HCT116 (cell line): Measurements from ENCODE around the gene SERPINA10. TPM values are rescaled to one million over a fixed set of nuclear protein-coding genes. Genes with fewer than 3 reads are reported as not detected.

Experiments
- ATAC-seq: fragments of 200-7000 bp; cut with Tn5 transposase; 2 replicates; pipeline ENCODE4 v1.9.1; 2020; ENCODE audit warnings: mild to moderate bottlenecking, moderate library complexity
- BruUV-seq: library from RNA; stranded (reverse); fragments of 400-500 nt; replicated peaks from 2 replicates; lab custom pipeline; 2021; lab: Mats Ljungman, UMichigan
- CTCF ChIA-PET: fragments of 300-600 bp; sonication (Branson Sonifier 250); formaldehyde crosslinking; loops from one replicate; lab custom pipeline; 2021; ENCODE audit warnings: antibody characterized with exemption; lab: Charles Lee
- POLR2A ChIA-PET: fragments of 300-600, 350-600 bp; sonication (Branson Sonifier 250); formaldehyde crosslinking; loops from one replicate; lab custom pipeline; 2021; ENCODE audit warnings: antibody characterized with exemption; lab: Charles Lee
- RAD21 ChIA-PET, 2 experiments: fragments of 300-600 bp; sonication (Branson Sonifier 250); formaldehyde crosslinking; loops; one replicate each; lab custom pipeline; 2023; ENCODE audit warnings: low total read pairs in 2 of 2; ENCODE audit not compliant: uncharacterized antibody in 2 of 2, unreplicated experiment in 2 of 2, low non-redundant PET in 1 of 2; lab: Charles Lee
- DNase-seq: peaks from one replicate; pipeline ENCODE4 v3.0.0-alpha.2; 2010; ENCODE audit warnings: low read depth, low spot score
- H2AFZ ChIP-seq: fragments of 200-600 bp; shearing (Covaris generic), sonication (generic); 2 replicates; pipeline ENCODE4 v1.6.1; 2017; ENCODE audit warnings: low read depth, mixed run types, mixed read lengths, antibody characterized with exemption, low read length; ENCODE audit not compliant: poor library complexity, severe bottlenecking
- H3K27ac ChIP-seq: 2 replicates; pipeline ENCODE4 v1.5.1; 2012; ENCODE audit warnings: low read depth, low read length
- H3K27me3 ChIP-seq: fragments of 200-600 bp; sonication (generic); 2 replicates; pipeline ENCODE4 v1.6.1; 2016; ENCODE audit warnings: mixed run types, low read length, mixed read lengths; ENCODE audit not compliant: insufficient read depth
- H3K36me3 ChIP-seq, 2 experiments: fragments of 200-500 bp in 1 of 2; fragments of 200-600 bp in 1 of 2; sonication (Bioruptor generic) in 1 of 2; sonication (generic) in 1 of 2; 2 replicates each; pipeline versions ENCODE4 v1.5.1 to v1.6.1; 2014 to 2016; ENCODE audit warnings: low read length in 2 of 2, inconsistent platforms in 1 of 2, mixed read lengths in 1 of 2, mixed run types in 1 of 2; ENCODE audit not compliant: insufficient read depth in 2 of 2, control insufficient read depth in 1 of 2
- H3K4me1 ChIP-seq, 2 experiments: fragments of 200-600 bp in 1 of 2; sonication (generic) in 1 of 2; 2 replicates each; pipeline versions ENCODE4 v1.5.1 to v1.6.1; 2012 to 2017; ENCODE audit warnings: low read length in 2 of 2, inconsistent platforms in 1 of 2, mild to moderate bottlenecking in 1 of 2, mixed read lengths in 1 of 2, mixed run types in 1 of 2, moderate library complexity in 1 of 2; ENCODE audit not compliant: insufficient read depth in 2 of 2, control insufficient read depth in 1 of 2
- H3K4me2 ChIP-seq: fragments of 200-600 bp; sonication (generic); 2 replicates; pipeline ENCODE4 v1.6.1; 2017; ENCODE audit warnings: mixed run types, low read length, mixed read lengths
- H3K4me3 ChIP-seq, 2 experiments: fragments of 200-600 bp in 1 of 2; sonication (generic) in 1 of 2; replicated peaks in 1 of 2; 2 replicates each; pipeline ENCODE4 v1.5.1; 2011 to 2016; ENCODE audit warnings: low read length in 2 of 2, control low read depth in 1 of 2, low read depth in 1 of 2, mild to moderate bottlenecking in 1 of 2, mixed read lengths in 1 of 2, mixed run types in 1 of 2
- H3K79me2 ChIP-seq: fragments of 200-600 bp; sonication (generic); 2 replicates; pipeline ENCODE4 v1.6.1; 2017; ENCODE audit warnings: mild to moderate bottlenecking, mixed run types, low read length, moderate library complexity, mixed read lengths; ENCODE audit not compliant: insufficient read depth
- H3K9ac ChIP-seq: fragments of 200-600 bp; sonication (generic); 2 replicates; pipeline ENCODE4 v1.6.1; 2016; ENCODE audit warnings: low read length, mixed read lengths
- H3K9me2 ChIP-seq: fragments of 200-600 bp; sonication (generic), shearing (Covaris generic); 2 replicates; pipeline ENCODE4 v1.6.1; 2017; ENCODE audit warnings: mixed run types, mild to moderate bottlenecking, moderate library complexity; ENCODE audit not compliant: insufficient read depth
- H3K9me3 ChIP-seq, 2 experiments: fragments of 200-500 bp in 1 of 2; fragments of 200-600 bp in 1 of 2; sonication (Bioruptor generic) in 1 of 2; sonication (generic) in 1 of 2; 2 replicates each; pipeline ENCODE4 v1.6.1; 2014 to 2017; ENCODE audit warnings: low read length in 2 of 2, mixed read lengths in 2 of 2, inconsistent platforms in 1 of 2, low read depth in 1 of 2, mild to moderate bottlenecking in 1 of 2, mixed run types in 1 of 2, moderate library complexity in 1 of 2; ENCODE audit not compliant: control insufficient read depth in 1 of 2, insufficient read depth in 1 of 2
- H4K20me1 ChIP-seq: fragments of 200-600 bp; sonication (generic), shearing (Covaris generic); 2 replicates; pipeline ENCODE4 v1.6.1; 2017; ENCODE audit warnings: mixed run types, mild to moderate bottlenecking, moderate library complexity; ENCODE audit not compliant: insufficient read depth
- ELF1 ChIP-seq: IDR thresholded peaks from 2 replicates; pipeline ENCODE4 v1.6.1; 2012; ENCODE audit warnings: low read depth, borderline replicate concordance
- EZH2 ChIP-seq: fragments of 200-600 bp; sonication (generic); IDR thresholded peaks from 2 replicates; pipeline ENCODE4 v1.6.1; 2017; ENCODE audit warnings: antibody characterized with exemption, mixed run types
- EZH2phosphoT487 ChIP-seq: fragments of 200-600 bp; IDR thresholded peaks from 2 replicates; pipeline ENCODE4 v1.6.1; 2018; ENCODE audit warnings: antibody characterized with exemption, borderline replicate concordance
- FOSL1 ChIP-seq: IDR thresholded peaks from 2 replicates; pipeline ENCODE4 v1.6.1; 2012; ENCODE audit warnings: low read depth
- RAD21 ChIP-seq: IDR thresholded peaks from 2 replicates; pipeline ENCODE4 v1.6.1; 2012; ENCODE audit warnings: low read depth, mild to moderate bottlenecking
- SRF ChIP-seq: IDR thresholded peaks from 2 replicates; pipeline ENCODE4 v1.6.1; 2012; ENCODE audit warnings: low read depth
- intact Hi-C: fragments of 100-400 bp; cut with micrococcal nuclease; formaldehyde crosslinking; loops from 2 replicates; pipeline ENCODE4 v1.10.0; 2022
- total RNA-seq: library from RNA; stranded (reverse); gene quantifications from one replicate; pipeline ENCODE4 v1.2.1, GENCODE V29; 2021; ENCODE audit not compliant: unreplicated experiment
- TF ChIP-seq, protein P1 (sequence below): IDR thresholded peaks from 2 replicates; pipeline ENCODE4 v1.6.1; 2012
- TF ChIP-seq, protein P2 (sequence below): IDR thresholded peaks from 2 replicates; pipeline ENCODE4 v1.6.1; 2012; ENCODE audit warnings: low read depth
- TF ChIP-seq, protein P3 (sequence below), 3 experiments: fragments of 200-600 bp in 1 of 3; sonication (generic) in 1 of 3; IDR thresholded peaks in 2 of 3; conservative IDR thresholded peaks in 1 of 3; 2 replicates each; pipeline ENCODE4 v1.5.1; 2012 to 2017; ENCODE audit warnings: low read depth in 2 of 3, low read length in 2 of 3, antibody characterized with exemption in 1 of 3, borderline replicate concordance in 1 of 3, control low read depth in 1 of 3, mild to moderate bottlenecking in 1 of 3, mixed read lengths in 1 of 3, mixed run types in 1 of 3, moderate library complexity in 1 of 3; ENCODE audit not compliant: insufficient read depth in 1 of 3

Gene SERPINA10
- total RNA-seq, 1 experiment from 2014 or later: not detected

DNA sequence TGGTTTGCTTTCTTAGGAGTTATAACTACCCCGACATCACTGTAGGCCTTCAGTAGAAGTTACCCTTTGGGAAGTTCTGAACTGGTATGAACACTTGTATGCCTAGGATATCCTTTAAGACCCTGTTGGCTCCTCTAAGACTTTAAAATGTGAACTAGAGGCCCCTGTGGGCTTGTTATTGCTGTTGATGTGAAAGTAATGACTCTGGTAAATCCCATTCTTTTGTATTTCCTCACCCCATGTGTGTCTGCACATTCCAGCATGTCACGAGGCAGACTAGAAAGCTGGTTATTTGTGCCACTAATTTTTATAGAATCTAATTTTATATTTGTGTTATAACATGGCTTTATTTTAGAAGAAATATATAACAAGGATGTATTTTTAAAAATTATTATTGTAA lies 48.9 kb downstream of the SERPINA10 start:
- Histone ChIP-seq H4K20me1 (no peaks in the 10 kb centered on the region; the same call in 1 of the 2 replicates), H2AFZ (no peak overlapping the region), H3K9me2 (no peaks in the 10 kb centered on the region), H3K79me2 (no peaks in the 10 kb centered on the region), H3K9ac (no peak overlapping the region), H3K4me2 (no peak overlapping the region), H3K4me3 (no peak overlapping the region), H3K36me3 (0 out of 4 replicates have a peak, but pooled peaks cover 0 to 5% of the 10 kb centered on the region in 2 experiments), H3K9me3 (no peaks in the 10 kb centered on the region), H3K4me1 (no peaks in the 10 kb centered on the region), H3K27me3 (no peaks in the 10 kb centered on the region), H3K27ac (no peak overlapping the region)
- no peak for TF ChIP-seq ELF1
- TF ChIP-seq EZH2: no peak
- no peak for TF ChIP-seq RAD21
- TF ChIP-seq EZH2phosphoT487: no peak
- TF ChIP-seq, protein P1, sequence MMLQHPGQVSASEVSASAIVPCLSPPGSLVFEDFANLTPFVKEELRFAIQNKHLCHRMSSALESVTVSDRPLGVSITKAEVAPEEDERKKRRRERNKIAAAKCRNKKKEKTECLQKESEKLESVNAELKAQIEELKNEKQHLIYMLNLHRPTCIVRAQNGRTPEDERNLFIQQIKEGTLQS: no peak
- TF ChIP-seq, protein P2, sequence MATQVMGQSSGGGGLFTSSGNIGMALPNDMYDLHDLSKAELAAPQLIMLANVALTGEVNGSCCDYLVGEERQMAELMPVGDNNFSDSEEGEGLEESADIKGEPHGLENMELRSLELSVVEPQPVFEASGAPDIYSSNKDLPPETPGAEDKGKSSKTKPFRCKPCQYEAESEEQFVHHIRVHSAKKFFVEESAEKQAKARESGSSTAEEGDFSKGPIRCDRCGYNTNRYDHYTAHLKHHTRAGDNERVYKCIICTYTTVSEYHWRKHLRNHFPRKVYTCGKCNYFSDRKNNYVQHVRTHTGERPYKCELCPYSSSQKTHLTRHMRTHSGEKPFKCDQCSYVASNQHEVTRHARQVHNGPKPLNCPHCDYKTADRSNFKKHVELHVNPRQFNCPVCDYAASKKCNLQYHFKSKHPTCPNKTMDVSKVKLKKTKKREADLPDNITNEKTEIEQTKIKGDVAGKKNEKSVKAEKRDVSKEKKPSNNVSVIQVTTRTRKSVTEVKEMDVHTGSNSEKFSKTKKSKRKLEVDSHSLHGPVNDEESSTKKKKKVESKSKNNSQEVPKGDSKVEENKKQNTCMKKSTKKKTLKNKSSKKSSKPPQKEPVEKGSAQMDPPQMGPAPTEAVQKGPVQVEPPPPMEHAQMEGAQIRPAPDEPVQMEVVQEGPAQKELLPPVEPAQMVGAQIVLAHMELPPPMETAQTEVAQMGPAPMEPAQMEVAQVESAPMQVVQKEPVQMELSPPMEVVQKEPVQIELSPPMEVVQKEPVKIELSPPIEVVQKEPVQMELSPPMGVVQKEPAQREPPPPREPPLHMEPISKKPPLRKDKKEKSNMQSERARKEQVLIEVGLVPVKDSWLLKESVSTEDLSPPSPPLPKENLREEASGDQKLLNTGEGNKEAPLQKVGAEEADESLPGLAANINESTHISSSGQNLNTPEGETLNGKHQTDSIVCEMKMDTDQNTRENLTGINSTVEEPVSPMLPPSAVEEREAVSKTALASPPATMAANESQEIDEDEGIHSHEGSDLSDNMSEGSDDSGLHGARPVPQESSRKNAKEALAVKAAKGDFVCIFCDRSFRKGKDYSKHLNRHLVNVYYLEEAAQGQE: no peak
- BruUV-seq: no TSS peak
- intact Hi-C loops: no loop called here
- ATAC-seq (no peak), DNase-seq (no peak)
- POLR2A ChIA-PET: no interaction called here
- CTCF ChIA-PET: no interaction called here
- RAD21 ChIA-PET: no interaction called here

DNA sequence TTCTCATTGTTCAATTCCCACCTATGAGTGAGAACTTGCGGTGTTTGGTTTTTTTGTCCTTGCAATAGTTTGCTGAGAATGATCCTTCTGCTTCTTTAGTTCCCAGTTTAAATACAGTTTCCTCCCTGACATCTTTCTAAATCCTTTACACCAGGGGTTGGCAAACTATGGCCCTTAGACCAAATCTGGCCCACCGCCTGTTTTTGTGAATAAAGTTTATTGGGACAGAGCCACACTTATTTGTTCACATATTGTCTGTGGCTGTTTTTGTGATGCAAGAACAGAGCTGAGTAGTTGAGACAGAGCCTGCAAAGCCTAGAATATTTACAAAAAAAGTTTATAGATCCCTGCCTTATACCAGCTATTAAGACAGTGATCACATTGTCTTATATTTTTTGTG lies 53.7 kb downstream of the SERPINA10 start:
- intact Hi-C loops: no loop called here
- BruUV-seq: no TSS peak
- CTCF ChIA-PET: no interaction called here

More for the DNA sequence above, 53.7 kb downstream of the SERPINA10 start:
- ChIA-PET POLR2A (no interaction called here), RAD21 (no interaction called here)
- no peaks in the 10 kb centered on the region for H3K9me3 ChIP-seq
- no peak overlapping the region for H2AFZ ChIP-seq
- DNase-seq (no peak), ATAC-seq (no peak)
- no peak overlapping the region for H3K27ac ChIP-seq
- H3K9ac ChIP-seq: no peak overlapping the region
- H3K27me3 ChIP-seq: no peaks in the 10 kb centered on the region
- H3K4me2 ChIP-seq: no peak overlapping the region
- H3K4me1 ChIP-seq: no peaks in the 10 kb centered on the region
- no peaks in the 10 kb centered on the region for H3K9me2 ChIP-seq
- no peaks in the 10 kb centered on the region for H3K36me3 ChIP-seq
- no peak overlapping the region for H3K4me3 ChIP-seq
- H4K20me1 ChIP-seq: no peaks in the 10 kb centered on the region; the same call in 1 of the 2 replicates
- H3K79me2 ChIP-seq: no peaks in the 10 kb centered on the region
- TF ChIP-seq, protein P3, sequence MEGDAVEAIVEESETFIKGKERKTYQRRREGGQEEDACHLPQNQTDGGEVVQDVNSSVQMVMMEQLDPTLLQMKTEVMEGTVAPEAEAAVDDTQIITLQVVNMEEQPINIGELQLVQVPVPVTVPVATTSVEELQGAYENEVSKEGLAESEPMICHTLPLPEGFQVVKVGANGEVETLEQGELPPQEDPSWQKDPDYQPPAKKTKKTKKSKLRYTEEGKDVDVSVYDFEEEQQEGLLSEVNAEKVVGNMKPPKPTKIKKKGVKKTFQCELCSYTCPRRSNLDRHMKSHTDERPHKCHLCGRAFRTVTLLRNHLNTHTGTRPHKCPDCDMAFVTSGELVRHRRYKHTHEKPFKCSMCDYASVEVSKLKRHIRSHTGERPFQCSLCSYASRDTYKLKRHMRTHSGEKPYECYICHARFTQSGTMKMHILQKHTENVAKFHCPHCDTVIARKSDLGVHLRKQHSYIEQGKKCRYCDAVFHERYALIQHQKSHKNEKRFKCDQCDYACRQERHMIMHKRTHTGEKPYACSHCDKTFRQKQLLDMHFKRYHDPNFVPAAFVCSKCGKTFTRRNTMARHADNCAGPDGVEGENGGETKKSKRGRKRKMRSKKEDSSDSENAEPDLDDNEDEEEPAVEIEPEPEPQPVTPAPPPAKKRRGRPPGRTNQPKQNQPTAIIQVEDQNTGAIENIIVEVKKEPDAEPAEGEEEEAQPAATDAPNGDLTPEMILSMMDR (IDR thresholded peaks at IDR 0.05 in 2 of 3, conservative IDR thresholded peaks at IDR 0.05 in 1 of 3; ENCODE audit: borderline replicate concordance in 1 of 3, insufficient read depth in 1 of 3, low read depth in 2 of 3, low read length in 2 of 3): no peak
- TF ChIP-seq FOSL1 (no peak), SRF (no peak)
- TF ChIP-seq, protein P2: no peak
